HepG2 (cell line): ENCODE data around the gene CIBAR2. TPM values are rescaled to one million over a fixed set of nuclear protein-coding genes. Genes with fewer than 3 reads are reported as not detected.

Experiments used
- ATAC-seq: fragments of 200-7000 bp; cut with Tn5 transposase; 3 replicates; pipeline ENCODE4 v1.9.1; 2020; ENCODE audit warnings: mild to moderate bottlenecking, moderate library complexity
- BruUV-seq: library from RNA; stranded (reverse); fragments of 400-500 nt; replicated peaks from 2 replicates; lab custom pipeline; 2021; lab: Mats Ljungman, UMichigan
- CTCF ChIA-PET: fragments of 300-600 bp; formaldehyde crosslinking; extraction: SDS; loops from one replicate; lab custom pipeline; 2021; ENCODE audit warnings: low total read pairs, inconsistent platforms, low intra/inter-chr PET ratio; lab: Yijun Ruan, JAX
- POLR2A ChIA-PET: fragments of 350-600 bp; sonication (Branson Sonifier 250); formaldehyde crosslinking; loops from one replicate; lab custom pipeline; 2020; ENCODE audit warnings: antibody characterized with exemption, inconsistent platforms; lab: Yijun Ruan, JAX
- DNase-seq: peaks from one replicate; pipeline ENCODE4 v3.0.0-alpha.2; 2015; ENCODE audit warnings: low spot score
- FAIRE-seq: peaks from 3 replicates; lab custom pipeline; 2011; peaks lifted over from hg19 to GRCh38; lab: Jason Lieb, UNC
- H2AFZ ChIP-seq: one replicate; pipeline ENCODE4 v1.6.1; 2011; ENCODE audit warnings: low read length, inconsistent platforms
- H3K27ac ChIP-seq: fragments of 300-600 bp; 3 replicates; pipeline ENCODE4 v1.8.0; 2011; ENCODE audit warnings: mixed run types, mild to moderate bottlenecking, mixed read lengths, low read length, inconsistent platforms; ENCODE audit not compliant: insufficient read depth; ENCODE audit errors: extremely low read length
- H3K27me3 ChIP-seq, 2 experiments: fragments of 200-600 bp in 1 of 2; 2 replicates in 1 of 2; 3 replicates in 1 of 2; pipeline versions ENCODE4 v1.6.0 to v1.8.0; 2011; ENCODE audit warnings: low read length in 2 of 2, mild to moderate bottlenecking in 2 of 2, moderate library complexity in 2 of 2, inconsistent platforms in 1 of 2; ENCODE audit not compliant: insufficient read depth in 2 of 2, control insufficient read depth in 1 of 2
- H3K36me3 ChIP-seq, 2 experiments: fragments of 200-600 bp in 1 of 2; replicated peaks in 1 of 2; 2 replicates in 1 of 2; 3 replicates in 1 of 2; pipeline versions ENCODE4 v1.5.1 to v1.8.0; 2011; ENCODE audit warnings: low read length in 2 of 2, inconsistent platforms in 1 of 2; ENCODE audit not compliant: insufficient read depth in 2 of 2, control insufficient read depth in 1 of 2
- H3K4me1 ChIP-seq: 2 replicates; pipeline ENCODE4 v1.5.1; 2012; ENCODE audit warnings: low read length, inconsistent platforms; ENCODE audit not compliant: insufficient read depth
- H3K4me2 ChIP-seq: 2 replicates; pipeline ENCODE4 v1.6.0; 2011; ENCODE audit warnings: low read depth, low read length, inconsistent platforms
- H3K4me3 ChIP-seq, 3 experiments: fragments of 200-600 bp in 1 of 3; sonication (generic), shearing (Covaris generic) in 1 of 3; replicated peaks in 1 of 3; 2 replicates each; pipeline ENCODE4 v1.5.1; 2011 to 2016; ENCODE audit warnings: low read length in 3 of 3, inconsistent platforms in 2 of 3, low read depth in 2 of 3, mild to moderate bottlenecking in 2 of 3, control low read depth in 1 of 3, mixed read lengths in 1 of 3; ENCODE audit not compliant: insufficient read depth in 1 of 3
- H3K79me2 ChIP-seq: one replicate; pipeline ENCODE4 v1.6.1; 2011; ENCODE audit warnings: low read length, inconsistent platforms; ENCODE audit not compliant: insufficient read depth
- H3K9ac ChIP-seq: 2 replicates; pipeline ENCODE4 v1.6.0; 2011; ENCODE audit warnings: mild to moderate bottlenecking, low read depth, low read length, inconsistent platforms; ENCODE audit not compliant: insufficient read depth
- H3K9me3 ChIP-seq: 2 replicates; pipeline ENCODE4 v1.5.1; 2012; ENCODE audit warnings: mild to moderate bottlenecking, low read length
- H4K20me1 ChIP-seq: 2 replicates; pipeline ENCODE4 v1.6.0; 2011; ENCODE audit warnings: inconsistent platforms, mild to moderate bottlenecking, low read length, moderate library complexity; ENCODE audit not compliant: insufficient read depth
- MLX ChIP-seq: IDR thresholded peaks from 2 replicates; pipeline ENCODE4 v1.6.1; 2016
- RBFOX2 ChIP-seq: fragments of 200-400 bp; formaldehyde crosslinking; IDR thresholded peaks from 2 replicates; pipeline ENCODE4 v1.6.1; 2017; ENCODE audit warnings: low read depth, mild to moderate bottlenecking, low read length
- RBM22 ChIP-seq: fragments of 200-400 bp; formaldehyde crosslinking; optimal IDR thresholded peaks from 2 replicates; pipeline ENCODE3; 2017; ENCODE audit warnings: mild to moderate bottlenecking, low read length, moderate library complexity
- ZNF121 ChIP-seq: sonication (generic); formaldehyde crosslinking; IDR thresholded peaks from 2 replicates; pipeline ENCODE4 v1.5.0; 2020; ENCODE audit warnings: mild to moderate bottlenecking, missing genetic modification reagents
- ZNF296 ChIP-seq: sonication (generic); formaldehyde crosslinking; conservative IDR thresholded peaks from 2 replicates; pipeline ENCODE4 v1.5.0; 2020; ENCODE audit warnings: mild to moderate bottlenecking, missing genetic modification reagents
- ZNF639 ChIP-seq: conservative IDR thresholded peaks from 2 replicates; pipeline ENCODE4 v1.6.1; 2018; ENCODE audit warnings: missing genetic modification reagents
- ZNF768 ChIP-seq: sonication (generic); formaldehyde crosslinking; IDR thresholded peaks from 2 replicates; pipeline ENCODE4 v1.4.0; 2020; ENCODE audit warnings: missing genetic modification reagents
- WGBS: methylation state at CpG from one replicate; pipeline ENCODE4 v1.1.6; 2017; ENCODE audit warnings: low lambda C conversion rate; 5-methylcytosine and 5-hydroxymethylcytosine counted together
- in situ Hi-C: cut with HindIII; loops from 2 replicates; pipeline ENCODE4 v1.10.0; 2017; ENCODE audit warnings: low pct_unique_long_range_greater_than_20kb; ENCODE audit not compliant: extremely low pct_ligation_motif_present
- intact Hi-C: fragments of 100-400 bp; cut with micrococcal nuclease; formaldehyde crosslinking; loops from one replicate; pipeline ENCODE4 v1.10.0; 2022; ENCODE audit not compliant: unreplicated experiment
- polyA plus RNA-seq, 8 experiments: library from polyadenylated mRNA; depleted of rRNA in 3 of 8; stranded (reverse) in 7 of 8; unstranded in 1 of 8; fragments of >200 nt; fragmentation: Illumina TruSeq in 4 of 8; extraction: Trizol in 4 of 8; gene quantifications; 2 replicates each; pipeline versions ENCODE4 v1.2.1 to v1.2.3, GENCODE V29; 2011 to 2016; ENCODE audit warnings: low read depth in 4 of 8, missing spikeins in 1 of 8, mixed read lengths in 1 of 8; ENCODE audit not compliant: insufficient read depth in 1 of 8
- total RNA-seq, 5 experiments: library from RNA; depleted of rRNA; stranded (reverse); fragments of >200 nt; fragmentation: Illumina TruSeq; extraction: Trizol; gene quantifications; 2 replicates each; pipeline ENCODE4 v1.2.3, GENCODE V29; 2016; ENCODE audit warnings: low read depth in 1 of 5
- TF ChIP-seq, protein P1 (sequence below): sonication (generic); formaldehyde crosslinking; IDR thresholded peaks from 2 replicates; pipeline ENCODE4 v1.4.0; 2020; ENCODE audit warnings: mild to moderate bottlenecking, missing genetic modification reagents

Gene CIBAR2
- total and polyA plus RNA-seq, 2 of the 13 experiments (the other 11 are each of a cell fraction or from before 2014, with no cell fraction given) = not detected

DNA sequence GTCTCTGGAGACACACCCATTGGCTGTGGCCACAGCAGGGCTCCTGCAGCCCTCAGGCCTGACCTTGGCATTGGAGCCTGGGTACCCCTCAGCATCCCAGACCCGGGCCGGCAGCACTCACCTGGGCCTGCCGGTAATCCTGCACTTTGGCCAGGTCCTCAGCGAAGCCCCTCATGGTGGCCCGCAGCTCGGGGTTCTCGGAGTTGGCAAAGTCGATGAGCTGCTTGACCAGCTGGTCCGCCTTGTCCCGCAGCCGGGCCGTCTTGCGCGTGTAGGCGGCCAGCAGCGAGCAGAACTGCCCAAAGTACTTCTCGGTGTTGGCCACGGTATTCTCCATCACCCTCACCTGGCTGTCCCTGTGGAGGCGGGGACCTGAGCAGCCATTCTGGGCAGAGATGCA, 2.2 kb downstream of the CIBAR2 start:
- 63% methylated on average over 9 of the region's 19 CpGs for WGBS
- Histone ChIP-seq H2AFZ (no peak overlapping the region), H3K9me3 (no peaks in the 10 kb centered on the region), H3K27ac (no peak overlapping the region), H3K36me3 (no peaks in the 10 kb centered on the region), H3K4me3 (no peak overlapping the region), H3K4me1 (peaks cover 10% of the 10 kb centered on the region), H4K20me1 (no peaks in the 10 kb centered on the region), H3K9ac (no peak overlapping the region), H3K27me3 (peaks cover 22 to 91% of the 10 kb centered on the region in 2 experiments), H3K79me2 (no peaks in the 10 kb centered on the region), H3K4me2 (no peak overlapping the region)
- DNase-seq = no peak
- CTCF ChIA-PET = no interaction called here
- POLR2A ChIA-PET = no interaction called here
- in situ Hi-C loops = no loop called here
- TF ChIP-seq ZNF121 (CRISPR knock-in tag) (no peak), ZNF639 (no peak), RBFOX2 (no peak), RBM22 (no peak), ZNF296 (no peak), MLX (no peak), ZNF768 (CRISPR knock-in tag) (peak; percentile 10; the same call in 1 of the 2 replicates)
- TF ChIP-seq, protein P1, sequence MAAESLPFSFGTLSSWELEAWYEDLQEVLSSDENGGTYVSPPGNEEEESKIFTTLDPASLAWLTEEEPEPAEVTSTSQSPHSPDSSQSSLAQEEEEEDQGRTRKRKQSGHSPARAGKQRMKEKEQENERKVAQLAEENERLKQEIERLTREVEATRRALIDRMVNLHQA (CRISPR knock-in tag) = no peak
- ATAC-seq = no peak
- no peak for FAIRE-seq
- BruUV-seq = no TSS peak
- intact Hi-C loops = no loop called here
